AG09309 (cell line): ENCODE data around the gene TFCP2L1.

Experiments
- DNase-seq: peaks from one replicate; pipeline ENCODE4 v3.0.0-alpha.2; 2010; ENCODE audit warnings: low read depth
- H3K4me3 ChIP-seq: 2 replicates; pipeline ENCODE4 v1.5.1; 2011; ENCODE audit warnings: mild to moderate bottlenecking, low read depth, low read length, moderate library complexity; ENCODE audit not compliant: control insufficient read depth
- CTCF ChIP-seq: IDR thresholded peaks from 2 replicates; pipeline ENCODE4 v1.5.1; 2011; ENCODE audit warnings: mild to moderate bottlenecking, low read depth, low read length, inconsistent platforms; ENCODE audit not compliant: insufficient read depth, control insufficient read depth; ENCODE audit errors: missing control alignments

The TFCP2L1 gene

GRCh38 chr2:121200419-121201315 is 84.3 kb downstream of the TFCP2L1 start:
- H3K4me3 ChIP-seq: no peak overlapping the region
- DNase-seq: no peak
- TF ChIP-seq CTCF: no peak

- TF ChIP-seq CTCF: no peak
- H3K4me3 ChIP-seq: no peak overlapping the region
- DNase-seq: no peak
These were observed 85.0 kb downstream of the TFCP2L1 start for GRCh38 chr2:121200011-121200347.

GRCh38 chr2:121199281-121200010 is 85.6 kb downstream of the TFCP2L1 start:
- DNase-seq: no peak
- H3K4me3 ChIP-seq: no peak overlapping the region
- TF ChIP-seq CTCF: no peak

- peak; percentile 14 for DNase-seq
- TF ChIP-seq CTCF: no peak
- H3K4me3 ChIP-seq: no peak overlapping the region
These were observed 87.5 kb downstream of the TFCP2L1 start for GRCh38 chr2:121197369-121198091.

GRCh38 chr2:121196849-121197155 is 88.2 kb downstream of the TFCP2L1 start:
- no peak for TF ChIP-seq CTCF
- H3K4me3 ChIP-seq: no peak overlapping the region
- no peak for DNase-seq

GRCh38 chr2:121196132-121196848 is 88.7 kb downstream of the TFCP2L1 start:
- no peak for DNase-seq
- no peak for TF ChIP-seq CTCF
- H3K4me3 ChIP-seq: no peak overlapping the region
